Neuronal stem cell (in vitro differentiated cells): Measurements from ENCODE around the gene TNRC6B.

Source experiments
- DNase-seq: peaks from one replicate; pipeline ENCODE4 v3.0.0-alpha.2; 2013; ENCODE audit warnings: low spot score
- H2AFZ ChIP-seq: one replicate; pipeline ENCODE4 v1.6.1; 2013; ENCODE audit warnings: mild to moderate bottlenecking, low read length, inconsistent platforms
- H2AK5ac ChIP-seq: 2 replicates; pipeline ENCODE4 v1.6.1; 2013; ENCODE audit warnings: low read depth, mild to moderate bottlenecking, inconsistent platforms, low read length, moderate library complexity, mixed read lengths
- H2BK120ac ChIP-seq: 2 replicates; pipeline ENCODE4 v1.6.1; 2013; ENCODE audit warnings: low read depth, mild to moderate bottlenecking, inconsistent platforms, low read length, moderate library complexity, mixed read lengths
- H2BK12ac ChIP-seq: one replicate; pipeline ENCODE4 v1.6.1; 2013; ENCODE audit warnings: low read length, inconsistent platforms
- H2BK15ac ChIP-seq: 2 replicates; pipeline ENCODE4 v1.6.1; 2013; ENCODE audit warnings: mild to moderate bottlenecking, low read length, inconsistent platforms, mixed read lengths
- H2BK5ac ChIP-seq: one replicate; pipeline ENCODE4 v1.6.1; 2013; ENCODE audit warnings: inconsistent platforms, mild to moderate bottlenecking, low read length, moderate library complexity
- H3K14ac ChIP-seq: one replicate; pipeline ENCODE4 v1.6.1; 2013; ENCODE audit warnings: low read length, inconsistent platforms
- H3K18ac ChIP-seq: 2 replicates; pipeline ENCODE4 v1.6.1; 2013; ENCODE audit warnings: low read length, inconsistent platforms
- H3K23ac ChIP-seq: 2 replicates; pipeline ENCODE4 v1.6.1; 2013; ENCODE audit warnings: low read depth, mild to moderate bottlenecking, mixed read lengths, low read length, inconsistent platforms; ENCODE audit not compliant: poor library complexity
- H3K27ac ChIP-seq: replicated peaks from 3 replicates; pipeline ENCODE4 v1.5.1; 2013; ENCODE audit warnings: low read length, inconsistent platforms
- H3K27me3 ChIP-seq, 3 experiments: 2 replicates each; pipeline ENCODE4 v1.6.1; 2013; ENCODE audit warnings: low read length in 3 of 3, mild to moderate bottlenecking in 2 of 3, inconsistent platforms in 1 of 3, low read depth in 1 of 3, mixed read lengths in 1 of 3, moderate library complexity in 1 of 3; ENCODE audit not compliant: control insufficient read depth in 3 of 3, insufficient read depth in 3 of 3
- H3K36me3 ChIP-seq, 2 donors: replicated peaks in 1 of 2; 2 replicates each; pipeline ENCODE4 v1.6.1; 2013; ENCODE audit warnings: low read length in 2 of 2; ENCODE audit not compliant: control insufficient read depth in 2 of 2, insufficient read depth in 2 of 2
- H3K4ac ChIP-seq: 2 replicates; pipeline ENCODE4 v1.6.1; 2013; ENCODE audit warnings: inconsistent platforms, mild to moderate bottlenecking, low read length, moderate library complexity
- H3K4me1 ChIP-seq, 2 donors: 1 replicate in 1 of 2; 2 replicates in 1 of 2; pipeline ENCODE4 v1.6.1; 2013; ENCODE audit warnings: low read length in 2 of 2, low read depth in 1 of 2; ENCODE audit not compliant: control insufficient read depth in 2 of 2, insufficient read depth in 1 of 2
- H3K4me2 ChIP-seq: one replicate; pipeline ENCODE4 v1.6.1; 2013; ENCODE audit warnings: mild to moderate bottlenecking, low read length, inconsistent platforms; ENCODE audit not compliant: insufficient read depth, poor library complexity, severe bottlenecking
- H3K4me3 ChIP-seq, 2 donors: 2 replicates each; pipeline ENCODE4 v1.5.1; 2013; ENCODE audit warnings: low read length in 2 of 2, mild to moderate bottlenecking in 2 of 2, inconsistent platforms in 1 of 2, moderate library complexity in 1 of 2
- H3K79me1 ChIP-seq: one replicate; pipeline ENCODE4 v1.6.1; 2013; ENCODE audit warnings: low read depth, mild to moderate bottlenecking, inconsistent platforms, low read length, moderate library complexity
- H3K9ac ChIP-seq: one replicate; pipeline ENCODE4 v1.6.1; 2013; ENCODE audit warnings: mild to moderate bottlenecking, low read depth, low read length, inconsistent platforms; ENCODE audit not compliant: poor library complexity
- H3K9me3 ChIP-seq, 2 donors: replicated peaks in 1 of 2; 2 replicates each; pipeline versions ENCODE3 to v1.6.1; 2013; ENCODE audit warnings: low read length in 2 of 2, mild to moderate bottlenecking in 2 of 2, inconsistent platforms in 1 of 2, low read depth in 1 of 2, mixed read lengths in 1 of 2, moderate library complexity in 1 of 2; ENCODE audit not compliant: control insufficient read depth in 2 of 2, insufficient read depth in 1 of 2
- H4K8ac ChIP-seq: one replicate; pipeline ENCODE4 v1.6.1; 2013; ENCODE audit warnings: low read depth, mild to moderate bottlenecking, inconsistent platforms, low read length, moderate library complexity
- H4K91ac ChIP-seq: one replicate; pipeline ENCODE4 v1.6.1; 2013; ENCODE audit warnings: low read length, low read depth, mild to moderate bottlenecking, inconsistent platforms; ENCODE audit not compliant: poor library complexity
- WGBS, 2 donors: extraction: QIAGEN DNeasy Blood & Tissue Kit; methylation state at CpG; one replicate each; pipeline ENCODE4 v1.1.7; 2013; ENCODE audit warnings: missing lambda C conversion rate in 2 of 2, mixed read lengths in 1 of 2; ENCODE audit not compliant: insufficient read length in 2 of 2, insufficient replicate concordance in 1 of 2; ENCODE audit errors: extremely low coverage in 2 of 2; 5-methylcytosine and 5-hydroxymethylcytosine counted together

The TNRC6B gene

DNA sequence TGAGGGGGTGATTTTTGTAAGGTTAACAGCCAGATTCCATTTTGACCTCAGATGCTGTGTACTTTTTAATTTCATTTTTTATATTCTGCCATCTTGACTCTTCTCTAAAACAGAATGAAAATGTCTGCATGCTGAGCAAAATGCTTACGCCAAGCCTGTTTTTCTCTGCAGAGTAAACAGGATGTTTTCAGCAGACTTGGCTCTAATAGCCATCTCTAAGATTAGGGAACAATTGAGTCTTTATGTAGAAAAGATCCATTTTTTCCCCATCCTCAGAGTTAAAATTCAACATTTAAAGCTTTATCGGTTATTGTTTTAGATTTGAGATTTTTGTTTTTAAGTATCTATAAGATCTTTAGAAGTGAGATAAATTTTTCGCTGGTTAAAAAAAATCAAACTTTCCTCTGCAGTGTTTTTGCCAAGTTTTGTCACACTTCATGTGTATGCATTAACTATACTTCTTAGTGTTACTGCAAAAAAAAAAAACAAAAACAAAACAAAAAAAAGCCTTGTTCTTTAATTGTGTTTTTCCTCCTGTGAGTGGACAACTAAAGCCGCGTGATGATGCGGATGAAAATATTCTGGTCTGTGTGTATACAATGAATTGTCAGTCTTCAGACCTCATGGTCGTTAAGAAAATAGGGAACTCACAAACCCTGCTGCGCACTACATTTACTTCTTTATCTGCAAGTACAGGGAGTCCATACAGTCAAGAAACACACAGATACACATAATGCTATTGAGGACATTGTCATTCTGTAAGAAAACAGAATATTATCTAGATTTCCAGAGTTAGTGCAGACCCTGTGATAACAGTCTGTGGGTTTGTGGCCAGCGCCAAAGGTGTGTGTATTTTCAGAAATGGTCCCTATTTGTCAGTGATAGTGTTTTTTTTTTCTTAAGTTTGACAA, 151.1 kb downstream of the TNRC6B start:
- Histone ChIP-seq H3K79me1 (no peaks in the 10 kb centered on the region), H2BK120ac (no peak overlapping the region), H4K91ac (no peak overlapping the region), H2BK15ac (no peak overlapping the region), H2BK5ac (no peak overlapping the region), H3K9ac (no peak overlapping the region), H3K9me3 (no peaks in the 10 kb centered on the region), H3K4me3 (no peak overlapping the region), H3K23ac (no peak overlapping the region), H3K27ac (no peak overlapping the region), H4K8ac (no peak overlapping the region), H2AK5ac (no peak overlapping the region), H3K18ac (no peak overlapping the region), H3K27me3 (no peaks in the 10 kb centered on the region), H3K4me2 (no peak overlapping the region), H2BK12ac (no peak overlapping the region), H3K36me3 (peaks cover 8 to 84% of the 10 kb centered on the region in 2 donors), H3K14ac (no peak overlapping the region), H3K4ac (no peak overlapping the region), H3K4me1 (peaks cover 33 to 34% of the 10 kb centered on the region in 2 donors), H2AFZ (no peak overlapping the region)
- 83% methylated on average over 1 of the region's 9 CpGs; no CpG with 5 or more reads in 1 of the 2 donors for WGBS, 2 donors
- no peak for DNase-seq

DNA sequence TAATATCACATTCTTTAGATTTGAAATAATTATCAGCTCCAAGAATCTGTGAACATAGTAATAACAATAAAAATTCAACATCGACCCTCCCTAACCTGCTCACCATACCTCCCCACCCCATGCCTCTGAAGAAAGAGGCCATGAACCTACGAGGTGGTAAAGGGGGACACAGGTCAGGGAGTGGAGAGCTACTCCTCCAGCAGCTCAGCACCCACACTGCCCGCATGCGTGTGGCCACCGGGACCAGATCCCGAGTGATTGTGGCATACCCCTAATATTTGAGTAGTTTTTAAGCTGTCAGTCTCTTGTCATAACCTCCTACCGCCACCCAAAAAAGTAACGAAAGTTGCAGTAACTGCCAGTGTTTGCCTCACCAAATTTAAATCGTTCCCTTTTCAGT, 151.7 kb downstream of the TNRC6B start:
- H3K4me3 ChIP-seq, result no peak overlapping the region
- no peak overlapping the region for H3K4me2 ChIP-seq
- H2BK15ac ChIP-seq, result no peak overlapping the region
- no peak overlapping the region for H2BK120ac ChIP-seq
- no peak overlapping the region for H3K18ac ChIP-seq
- no peak overlapping the region for H3K14ac ChIP-seq
- no peak overlapping the region for H2AFZ ChIP-seq
- peaks cover 32 to 34% of the 10 kb centered on the region in 2 donors for H3K4me1 ChIP-seq
- no peak overlapping the region for H3K23ac ChIP-seq
- no CpG with 5 or more reads among the region's 9 CpGs for WGBS, 2 donors
- no peak overlapping the region for H2BK12ac ChIP-seq
- peaks cover 7 to 82% of the 10 kb centered on the region in 2 donors for H3K36me3 ChIP-seq
- H3K4ac ChIP-seq, result no peak overlapping the region
- no peak overlapping the region for H4K91ac ChIP-seq
- H3K79me1 ChIP-seq, result peaks cover 2% of the 10 kb centered on the region
- no peak for DNase-seq
- H2AK5ac ChIP-seq, result no peak overlapping the region
- no peaks in the 10 kb centered on the region for H3K27me3 ChIP-seq
- H3K9ac ChIP-seq, result no peak overlapping the region
- no peak overlapping the region for H2BK5ac ChIP-seq
- no peak overlapping the region for H4K8ac ChIP-seq
- H3K9me3 ChIP-seq, result no peaks in the 10 kb centered on the region
- H3K27ac ChIP-seq, result no peak overlapping the region

DNA sequence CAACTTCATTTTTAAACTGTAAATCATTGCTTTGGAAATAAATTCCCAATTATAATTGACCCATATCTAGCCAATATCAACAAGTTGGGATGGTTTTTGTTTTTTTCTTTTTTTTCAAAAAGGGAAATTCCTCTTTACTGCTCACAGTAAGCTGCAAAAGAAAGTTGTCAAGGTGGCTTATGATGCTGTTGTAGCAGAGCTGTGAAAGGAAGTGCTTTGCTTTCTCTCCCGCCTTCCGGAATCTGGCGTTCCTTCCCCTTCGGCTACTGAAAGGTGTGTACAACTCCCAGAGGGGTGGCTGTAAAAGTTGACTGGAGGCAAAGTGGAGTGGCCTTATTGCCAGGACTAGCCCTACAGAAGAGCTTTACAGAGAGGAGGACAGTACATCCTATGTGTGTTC, 152.4 kb downstream of the TNRC6B start:
- no peak overlapping the region for H2BK15ac ChIP-seq
- H3K14ac ChIP-seq, result no peak overlapping the region
- no peak overlapping the region for H2AFZ ChIP-seq
- H3K27ac ChIP-seq, result no peak overlapping the region
- no peaks in the 10 kb centered on the region for H3K27me3 ChIP-seq
- H4K8ac ChIP-seq, result no peak overlapping the region
- no peak overlapping the region for H3K4ac ChIP-seq
- no peak for DNase-seq
- H3K9ac ChIP-seq, result no peak overlapping the region
- H2BK12ac ChIP-seq, result no peak overlapping the region
- no peak overlapping the region for H2AK5ac ChIP-seq
- H4K91ac ChIP-seq, result no peak overlapping the region
- H3K4me1 ChIP-seq, result peaks cover 28 to 30% of the 10 kb centered on the region in 2 donors
- H3K79me1 ChIP-seq, result peaks cover 2% of the 10 kb centered on the region
- no CpG with 5 or more reads among the region's 4 CpGs for WGBS, 2 donors
- no peak overlapping the region for H2BK120ac ChIP-seq
- no peak overlapping the region for H3K4me3 ChIP-seq
- H3K23ac ChIP-seq, result no peak overlapping the region
- H3K4me2 ChIP-seq, result no peak overlapping the region
- no peak overlapping the region for H3K18ac ChIP-seq
- no peak overlapping the region for H2BK5ac ChIP-seq
- H3K36me3 ChIP-seq, result peaks cover 6 to 79% of the 10 kb centered on the region in 2 donors
- H3K9me3 ChIP-seq, result no peaks in the 10 kb centered on the region

DNA sequence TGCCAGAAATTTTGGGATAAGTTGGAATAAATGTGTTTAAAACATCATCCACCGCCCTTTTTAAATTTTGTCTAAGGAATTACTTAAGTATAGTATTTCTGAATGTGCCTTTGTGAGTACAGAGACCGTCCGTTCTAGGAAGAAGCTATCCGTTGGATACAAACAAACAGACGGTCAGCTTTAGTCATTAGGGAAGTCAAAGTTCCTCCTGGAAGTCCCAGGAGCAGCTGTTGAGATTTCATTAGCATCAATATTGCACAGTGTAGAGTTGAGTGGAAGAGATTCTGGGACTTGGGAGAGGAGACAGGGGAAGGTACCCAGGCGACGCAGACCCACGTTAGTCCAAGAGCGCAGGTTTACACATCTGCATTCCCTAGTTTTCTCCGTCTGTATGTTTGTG, 152.9 kb downstream of the TNRC6B start:
- no peak overlapping the region for H3K27ac ChIP-seq
- H3K4me3 ChIP-seq, result no peak overlapping the region
- no peak overlapping the region for H4K91ac ChIP-seq

More for the DNA sequence above, 152.9 kb downstream of the TNRC6B start:
- Histone ChIP-seq H3K4ac (no peak overlapping the region), H2BK15ac (no peak overlapping the region), H3K27me3 (no peaks in the 10 kb centered on the region), H4K8ac (no peak overlapping the region), H3K9me3 (no peaks in the 10 kb centered on the region), H3K4me2 (no peak overlapping the region), H2BK120ac (no peak overlapping the region), H3K14ac (no peak overlapping the region), H3K36me3 (peaks cover 4 to 74% of the 10 kb centered on the region in 2 donors), H3K4me1 (peaks cover 24 to 30% of the 10 kb centered on the region in 2 donors), H3K9ac (no peak overlapping the region), H3K79me1 (peaks cover 2% of the 10 kb centered on the region), H2AK5ac (no peak overlapping the region), H3K23ac (no peak overlapping the region), H2BK12ac (no peak overlapping the region), H2AFZ (no peak overlapping the region), H2BK5ac (no peak overlapping the region), H3K18ac (no peak overlapping the region)
- no CpG with 5 or more reads among the region's 10 CpGs for WGBS, 2 donors
- DNase-seq, result no peak
